ENCODE data around the gene TGFBR2.

The TGFBR2 gene

DNA sequence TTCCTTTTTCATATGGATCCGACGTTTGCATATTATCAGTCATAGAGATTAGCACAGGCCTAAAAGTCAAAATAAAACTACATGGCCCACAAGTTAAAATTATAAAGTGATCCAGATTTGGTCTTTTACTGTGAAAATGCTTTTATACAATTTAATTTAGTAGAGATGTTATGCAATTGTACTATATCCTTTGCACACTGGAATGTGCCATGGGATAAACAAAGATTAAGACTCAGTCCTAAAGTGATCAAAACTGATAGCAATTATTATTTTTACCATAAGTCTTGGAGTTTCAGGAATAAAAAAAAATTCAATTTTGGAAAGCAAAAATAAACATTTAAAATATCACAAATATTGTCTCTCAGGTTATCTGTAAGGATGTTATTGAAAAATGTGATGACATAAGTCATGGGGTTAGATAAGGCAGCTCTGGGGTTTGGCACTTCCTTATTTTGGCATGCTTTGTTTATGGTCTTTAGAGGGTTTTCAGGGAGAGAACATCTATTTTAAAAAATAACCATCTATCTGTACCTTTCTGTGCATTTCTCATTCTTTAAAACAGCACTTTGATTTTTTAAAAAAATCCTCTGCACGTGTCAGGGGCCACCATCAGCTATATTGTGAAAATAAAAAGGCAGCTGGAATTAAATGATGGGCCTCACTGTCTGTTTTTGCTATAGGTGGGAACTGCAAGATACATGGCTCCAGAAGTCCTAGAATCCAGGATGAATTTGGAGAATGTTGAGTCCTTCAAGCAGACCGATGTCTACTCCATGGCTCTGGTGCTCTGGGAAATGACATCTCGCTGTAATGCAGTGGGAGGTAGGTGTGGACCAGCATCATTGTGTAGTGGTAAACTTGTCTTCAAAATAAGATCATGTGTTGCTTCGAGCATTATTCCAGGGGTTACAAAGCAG lies 67.3 kb downstream of the TGFBR2 start:
- no peak for DNase-seq (ENCODE audit: low read depth, low spot score)

DNA sequence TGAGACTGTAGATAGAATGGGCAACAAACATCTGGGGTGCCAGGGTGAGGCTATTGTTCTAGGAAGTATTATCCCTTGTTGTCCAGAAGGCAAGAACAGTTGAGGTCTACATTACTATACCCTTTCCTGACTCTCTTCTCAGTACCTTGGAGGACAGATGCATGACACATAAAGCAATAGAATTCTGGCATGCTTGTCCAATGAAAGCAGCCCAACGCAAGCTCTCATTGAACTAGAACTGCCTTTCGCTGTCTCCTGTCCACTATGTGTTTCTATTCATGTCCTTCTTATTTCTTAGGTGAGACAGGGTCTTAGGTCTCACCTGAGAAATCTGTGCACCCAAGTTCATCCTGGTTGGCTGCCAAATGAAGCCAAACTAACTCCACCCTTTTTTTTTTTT lies 68.6 kb downstream of the TGFBR2 start:
- no peak for DNase-seq (ENCODE audit: low read depth, low spot score)

DNA sequence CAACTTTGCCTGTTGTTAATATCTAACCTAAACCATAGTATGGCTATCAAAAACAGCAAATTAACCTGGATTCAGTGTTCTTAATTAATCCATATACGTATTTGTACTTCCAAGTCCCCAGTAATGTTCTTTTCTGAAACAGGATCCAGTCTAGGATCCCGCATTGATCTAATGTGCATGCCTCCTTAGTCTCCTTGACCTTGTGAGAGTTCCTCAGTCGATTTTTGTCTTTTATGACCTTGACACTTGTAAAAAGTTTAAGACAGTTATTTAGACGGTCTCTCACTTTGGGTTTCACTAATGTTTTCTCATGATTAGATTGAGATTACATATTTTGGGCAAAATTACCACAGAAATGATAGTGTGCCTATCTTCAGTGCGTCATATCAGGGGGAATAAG lies 69.4 kb downstream of the TGFBR2 start:
- no peak for DNase-seq (ENCODE audit: low read depth, low spot score)

DNA sequence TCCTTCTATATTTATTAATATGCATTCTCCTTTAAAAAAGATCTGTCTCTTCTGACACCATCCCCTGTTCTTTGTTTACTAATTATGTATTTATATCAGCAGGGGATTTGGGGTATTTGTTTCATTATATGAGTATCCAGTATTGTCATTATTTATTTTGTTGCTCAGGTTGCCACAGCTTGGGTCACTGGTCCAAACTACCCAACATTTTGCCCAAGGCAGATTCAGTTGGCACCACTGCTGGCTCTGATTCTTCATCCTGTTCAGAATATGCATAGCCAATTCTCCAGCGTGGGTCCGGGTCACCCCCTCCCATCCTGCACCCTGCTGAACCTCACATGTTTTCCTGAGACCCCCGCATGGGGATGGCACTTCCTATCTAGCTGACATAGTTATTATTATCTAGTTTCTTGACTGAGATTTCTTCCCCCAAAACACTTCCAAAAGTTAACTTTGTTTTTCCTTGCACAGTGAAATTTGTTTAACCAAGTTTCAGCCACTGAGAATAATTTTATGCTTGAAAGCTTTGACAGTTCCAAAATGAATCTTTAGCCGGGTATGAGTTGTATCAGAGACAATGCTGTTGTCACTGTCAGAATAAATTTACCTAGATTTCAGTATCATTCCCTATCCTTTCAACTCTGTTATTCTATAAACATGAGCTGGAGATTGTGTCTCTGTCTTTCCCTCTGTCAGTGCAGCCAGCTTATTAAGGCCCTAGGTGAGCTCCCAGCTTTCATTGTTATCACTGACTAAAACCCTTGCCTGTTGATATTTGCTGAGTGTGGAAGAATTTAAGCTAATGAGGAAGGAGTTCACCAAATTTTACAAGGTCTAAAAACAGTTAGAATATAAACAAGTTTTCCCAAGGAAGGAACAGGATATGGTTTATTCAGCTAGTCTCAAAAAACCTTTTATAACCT lies 70.3 kb downstream of the TGFBR2 start:
- DNase-seq (ENCODE audit: low read depth, low spot score) = no peak

DNA sequence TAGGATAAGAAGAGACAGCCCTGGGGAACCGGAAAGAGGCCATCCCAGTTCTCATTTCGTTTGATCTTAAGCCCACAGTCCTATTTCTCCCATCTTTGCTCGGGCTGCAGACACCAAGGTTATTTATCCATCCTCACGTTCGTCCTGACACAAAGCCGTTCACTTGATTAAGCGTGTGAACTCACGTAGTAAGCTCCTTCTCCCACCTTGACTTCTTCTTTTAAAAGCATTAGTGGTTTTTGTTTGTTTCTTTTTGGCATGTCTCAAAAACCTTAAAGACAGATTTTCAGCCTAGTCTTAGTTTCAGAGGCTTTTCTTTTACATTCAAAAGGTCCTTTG lies 70.9 kb downstream of the TGFBR2 start:
- no peak for DNase-seq (ENCODE audit: low read depth, low spot score)

DNA sequence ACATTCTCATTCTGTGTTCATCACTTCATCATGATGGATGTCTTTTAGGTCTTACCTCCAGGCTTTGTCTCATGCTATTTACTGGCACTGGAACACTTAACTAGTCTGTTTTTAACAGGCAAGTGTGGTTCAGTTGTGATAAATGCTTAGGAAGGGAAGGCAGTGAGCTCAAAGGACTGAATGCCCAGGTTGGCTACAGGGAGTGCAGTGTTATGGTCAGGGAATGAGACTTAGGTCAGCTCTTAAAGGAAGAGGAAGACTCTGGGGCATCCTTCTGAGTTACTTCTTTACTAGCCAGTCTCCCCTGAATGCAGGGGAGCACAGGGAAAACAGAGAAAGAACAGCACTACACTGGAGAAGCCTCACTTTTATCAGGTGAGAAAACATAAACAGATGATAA lies 72.6 kb downstream of the TGFBR2 start:
- no peak for DNase-seq (ENCODE audit: low read depth, low spot score)

DNA sequence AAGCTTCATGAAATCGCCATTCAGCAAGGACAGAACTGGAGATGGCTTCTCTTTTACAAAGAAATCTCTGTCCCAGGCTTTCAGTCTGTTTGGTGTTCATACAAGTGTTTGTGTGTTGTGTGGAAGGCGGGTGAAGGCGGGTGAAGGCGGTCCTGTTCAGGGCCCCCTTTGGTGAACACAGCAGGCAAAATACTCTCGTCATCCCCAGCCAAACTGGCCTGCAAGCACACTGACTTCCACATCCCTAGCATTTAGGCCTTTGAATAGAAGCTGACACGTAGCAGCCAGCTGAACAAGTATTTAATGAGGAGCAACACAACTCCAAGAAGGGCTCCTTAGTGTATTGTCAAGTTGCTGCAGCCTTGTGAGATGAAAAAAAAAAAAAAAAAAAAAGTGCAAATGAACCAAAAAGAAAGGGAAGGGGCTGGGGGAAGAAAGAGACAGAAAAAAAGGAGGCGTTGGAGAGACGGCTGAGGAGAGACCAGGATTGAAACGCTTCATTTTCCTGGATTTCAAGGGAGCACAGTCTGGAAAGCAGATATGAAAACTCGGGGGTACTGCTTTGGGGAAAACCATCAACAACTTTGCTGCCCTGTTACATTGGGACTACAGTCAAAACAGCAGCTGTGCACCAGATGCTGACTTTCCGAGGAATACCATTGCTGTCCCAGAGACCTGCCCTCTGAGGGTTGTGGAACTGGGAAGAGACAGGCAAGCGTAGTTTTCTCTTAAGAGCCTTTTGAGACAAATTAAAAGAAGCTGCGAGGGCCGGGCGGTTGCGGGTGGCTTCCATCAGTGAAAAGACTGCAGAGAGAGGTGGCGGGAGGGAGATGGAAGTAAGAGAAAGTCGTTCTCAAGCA lies 74.6 kb downstream of the TGFBR2 start:
- no peak for DNase-seq (ENCODE audit: low read depth, low spot score)

DNA sequence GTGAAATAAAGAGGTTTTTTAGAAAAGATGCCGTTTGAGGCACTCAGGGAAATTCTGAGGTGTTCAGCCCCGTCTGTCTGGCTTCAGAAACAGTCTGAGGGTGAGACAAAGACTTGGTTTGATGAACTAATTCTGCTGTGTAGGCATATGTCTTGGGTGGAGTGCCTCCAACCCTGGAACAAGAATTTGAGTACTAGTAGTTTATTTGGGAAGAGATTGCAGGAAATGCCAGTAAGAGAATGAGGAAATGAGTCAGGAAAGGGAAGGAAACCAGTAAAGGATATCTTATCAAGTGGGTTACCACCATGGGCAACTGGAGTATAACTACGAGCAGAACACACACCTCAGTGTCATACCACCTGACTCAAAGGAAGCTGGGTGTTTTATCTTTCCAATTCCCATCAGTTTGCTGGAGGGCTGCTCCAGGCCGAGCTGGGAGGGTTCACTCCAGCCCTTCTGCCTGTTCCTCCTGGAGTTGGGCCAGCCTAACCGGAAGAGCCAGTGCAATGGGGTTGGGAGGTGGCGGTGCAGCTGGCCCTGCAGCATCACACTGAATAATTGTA lies 75.3 kb downstream of the TGFBR2 start:
- DNase-seq (ENCODE audit: low read depth, low spot score) = no peak

DNA sequence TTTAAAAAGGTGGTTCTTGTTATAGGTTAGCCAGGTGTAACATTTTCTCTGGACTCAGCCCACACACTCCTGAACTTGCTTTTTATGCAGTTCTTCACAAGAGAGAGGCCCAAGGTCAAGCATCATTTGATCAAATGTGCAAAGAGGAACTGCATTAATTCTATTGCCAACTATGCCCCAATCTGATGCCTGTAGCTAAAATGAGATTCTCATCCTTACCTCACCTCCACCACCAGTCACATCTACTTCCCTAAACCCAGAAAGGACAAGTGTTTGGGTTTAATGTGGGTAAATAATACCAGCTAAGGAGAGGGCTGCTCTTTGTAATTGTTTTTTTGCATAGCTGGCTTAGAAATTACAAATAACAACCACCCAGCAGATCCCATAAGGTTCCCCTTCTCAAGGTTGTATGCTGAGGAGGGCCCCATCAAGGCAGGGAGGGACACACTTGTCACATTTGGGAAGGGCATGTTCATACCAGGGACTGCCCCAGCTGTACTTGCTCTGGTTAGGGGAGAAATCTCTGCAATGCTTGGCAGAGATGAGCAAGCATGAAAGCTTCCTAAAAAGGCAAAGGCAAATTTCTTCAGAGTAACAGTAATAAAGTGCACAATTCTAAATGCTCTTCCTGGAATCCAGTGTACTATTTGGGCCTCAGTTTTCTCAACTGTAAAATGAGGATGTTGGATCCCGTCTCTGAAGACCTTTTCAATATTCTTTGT lies 76.2 kb downstream of the TGFBR2 start:
- DNase-seq (ENCODE audit: low read depth, low spot score) = no peak

DNA sequence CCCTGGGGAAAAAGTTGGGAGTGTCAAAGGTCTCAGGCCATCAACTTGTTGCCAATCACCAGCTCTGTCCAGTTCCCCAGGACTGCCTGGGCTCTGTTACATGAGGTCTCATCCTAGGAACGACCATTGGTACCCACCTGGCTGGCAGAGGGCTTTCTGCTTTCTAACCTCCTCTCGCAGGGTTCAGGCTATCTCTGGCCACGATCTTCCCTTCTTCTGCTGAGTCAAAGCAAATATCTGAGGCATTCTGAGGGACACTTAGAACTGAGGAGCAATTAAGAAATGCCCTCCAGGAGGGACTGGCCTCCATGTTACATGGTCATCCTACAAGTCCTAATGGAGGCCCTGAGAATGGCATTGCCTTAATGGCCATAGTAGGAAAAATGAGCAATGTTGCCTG lies 77.4 kb downstream of the TGFBR2 start:
- no peak for DNase-seq (ENCODE audit: low read depth, low spot score)

DNA sequence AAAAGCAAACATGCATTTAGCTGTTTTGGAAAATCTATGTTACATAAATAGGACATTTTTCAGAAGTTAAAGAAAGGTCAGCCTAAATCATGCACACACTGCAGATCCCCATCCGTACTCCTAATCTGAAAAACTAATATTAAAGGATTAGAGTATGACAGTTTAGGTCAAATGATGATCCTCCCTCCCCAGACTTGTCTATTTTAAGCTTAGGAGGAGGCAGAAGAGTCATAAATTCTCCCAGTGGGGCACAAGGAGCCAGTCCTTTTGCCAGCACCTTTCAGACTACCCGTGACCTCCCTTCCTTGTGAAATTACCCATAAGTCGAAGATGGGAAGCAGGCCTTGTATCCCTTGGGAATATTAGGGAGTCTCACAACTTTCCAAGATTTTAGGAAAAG lies 78.0 kb downstream of the TGFBR2 start:
- no peak for DNase-seq (ENCODE audit: low read depth, low spot score)

DNA sequence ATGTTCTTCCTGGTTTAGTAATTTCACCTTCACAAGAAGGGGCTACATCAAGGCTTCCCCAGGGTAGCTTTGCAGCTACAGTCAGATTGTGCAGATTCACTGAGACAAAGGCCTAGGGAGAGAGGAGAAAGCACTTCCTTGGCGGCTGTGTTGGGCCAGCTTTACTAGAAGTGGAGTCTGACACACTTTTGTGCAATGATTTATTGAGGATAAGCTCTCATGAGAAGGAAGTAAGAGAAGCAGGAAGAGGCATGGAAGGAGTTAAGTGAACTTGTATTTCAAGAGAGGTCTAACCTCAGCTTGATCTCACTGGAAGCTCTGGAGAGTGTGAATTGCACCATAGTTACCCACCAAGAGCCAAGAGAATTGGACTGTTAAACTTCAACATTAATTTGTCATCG lies 78.9 kb downstream of the TGFBR2 start:
- no peak for DNase-seq (ENCODE audit: low read depth, low spot score)

DNA sequence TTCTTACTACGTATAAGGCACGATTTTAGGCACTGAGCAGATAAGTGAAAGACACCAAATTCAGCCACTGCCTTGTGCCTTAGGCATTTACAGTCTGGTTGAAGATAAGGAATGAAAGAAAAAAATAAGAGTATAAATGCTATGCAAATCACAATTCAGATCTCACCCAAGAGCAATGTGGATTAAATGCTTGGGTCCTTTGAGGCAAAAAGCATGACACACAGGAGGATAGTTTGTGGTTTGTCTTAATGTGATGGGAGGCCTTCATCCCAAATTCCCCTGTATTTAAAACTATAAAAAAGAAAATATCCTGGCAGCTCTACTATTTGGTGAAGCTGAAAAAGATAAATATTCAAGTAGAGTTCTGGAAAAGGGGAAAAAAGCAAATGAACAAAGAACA lies 79.8 kb downstream of the TGFBR2 start:
- no peak for DNase-seq (ENCODE audit: low read depth, low spot score)

DNA sequence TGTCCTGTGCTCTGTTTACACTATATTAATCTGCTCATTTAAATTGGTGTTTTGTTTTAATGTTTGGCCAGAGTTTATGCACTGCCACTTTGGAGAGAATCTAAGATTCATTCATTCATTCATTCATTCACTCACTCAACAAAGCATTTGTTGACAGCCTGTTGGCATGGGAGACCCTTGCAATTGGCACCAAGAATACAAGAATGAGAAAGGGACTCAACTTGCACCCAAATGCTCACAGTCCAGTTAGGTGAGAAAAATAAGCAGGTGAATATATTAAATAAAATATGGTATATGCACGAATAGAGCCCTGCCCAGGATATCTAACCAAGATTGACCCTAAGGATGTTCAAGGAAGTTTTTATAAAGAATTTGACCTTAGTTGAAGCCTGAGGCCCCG lies 80.4 kb downstream of the TGFBR2 start:
- no peak for DNase-seq (ENCODE audit: low read depth, low spot score)

DNA sequence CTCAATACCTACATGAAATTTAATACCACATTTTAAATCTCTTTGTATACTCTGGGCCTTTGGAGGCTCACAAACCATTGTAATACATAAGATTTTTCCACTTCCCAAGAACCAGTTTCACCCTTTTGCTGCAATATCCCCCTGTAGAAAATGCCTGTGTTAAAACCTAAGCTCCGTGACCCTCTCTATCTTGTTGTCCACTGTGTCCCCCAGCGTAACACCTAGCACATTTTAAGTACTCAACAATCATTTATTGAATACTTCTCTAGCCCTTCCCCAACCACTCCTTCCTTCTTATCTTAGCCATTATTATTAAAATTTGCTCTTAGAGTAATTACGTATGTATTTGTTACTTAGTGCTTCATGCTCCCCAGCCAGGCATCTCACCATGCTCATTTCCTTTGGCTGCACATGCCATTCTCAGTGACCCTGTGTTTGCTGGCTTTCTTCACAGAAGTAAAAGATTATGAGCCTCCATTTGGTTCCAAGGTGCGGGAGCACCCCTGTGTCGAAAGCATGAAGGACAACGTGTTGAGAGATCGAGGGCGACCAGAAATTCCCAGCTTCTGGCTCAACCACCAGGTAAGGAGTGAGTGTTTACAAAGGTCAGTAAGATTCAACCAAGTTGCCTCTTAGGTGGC lies 81.6 kb downstream of the TGFBR2 start:
- no peak for DNase-seq (ENCODE audit: low read depth, low spot score)

DNA sequence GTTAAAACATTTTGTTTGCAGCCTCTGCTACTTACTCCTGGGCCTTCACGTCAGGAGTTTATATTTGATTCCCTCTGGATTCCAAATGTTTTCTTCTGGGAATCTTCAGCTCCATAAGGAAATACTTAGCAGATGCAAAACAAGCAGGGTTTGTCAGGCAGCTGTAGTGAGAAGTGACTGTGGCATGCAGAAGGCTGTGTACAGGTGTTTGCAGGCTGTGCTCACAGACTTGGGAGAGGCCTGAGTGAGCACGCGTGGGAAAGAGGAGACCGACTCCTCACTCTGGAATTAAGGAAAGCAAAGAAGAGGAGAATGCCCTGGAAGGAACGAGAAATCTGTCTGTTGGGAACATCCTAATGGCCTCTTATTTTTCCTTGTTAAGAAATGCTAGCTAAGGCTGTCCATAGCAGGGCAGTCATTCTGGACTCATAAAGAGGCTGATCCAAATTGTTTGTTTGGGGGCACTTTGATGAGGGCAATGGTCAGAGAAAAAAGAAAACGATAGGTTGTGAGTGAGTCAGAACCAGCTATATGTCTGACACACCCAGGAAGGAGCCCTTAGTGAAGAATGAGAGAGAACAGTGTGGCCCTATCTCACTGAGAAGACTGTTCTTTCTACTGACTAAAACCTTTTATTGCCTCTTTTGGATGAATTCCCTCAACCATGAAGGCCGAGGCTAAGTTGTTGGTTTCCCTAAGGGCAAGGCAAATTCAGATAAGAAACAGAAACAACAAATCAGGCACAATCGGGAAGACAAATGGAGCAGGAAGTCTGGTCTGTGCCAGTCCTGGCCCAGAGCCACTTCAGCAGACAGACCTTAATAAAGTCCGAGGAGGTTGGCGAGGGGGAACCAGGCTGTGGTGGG lies 82.6 kb downstream of the TGFBR2 start:
- DNase-seq (ENCODE audit: low read depth, low spot score) = no peak

DNA sequence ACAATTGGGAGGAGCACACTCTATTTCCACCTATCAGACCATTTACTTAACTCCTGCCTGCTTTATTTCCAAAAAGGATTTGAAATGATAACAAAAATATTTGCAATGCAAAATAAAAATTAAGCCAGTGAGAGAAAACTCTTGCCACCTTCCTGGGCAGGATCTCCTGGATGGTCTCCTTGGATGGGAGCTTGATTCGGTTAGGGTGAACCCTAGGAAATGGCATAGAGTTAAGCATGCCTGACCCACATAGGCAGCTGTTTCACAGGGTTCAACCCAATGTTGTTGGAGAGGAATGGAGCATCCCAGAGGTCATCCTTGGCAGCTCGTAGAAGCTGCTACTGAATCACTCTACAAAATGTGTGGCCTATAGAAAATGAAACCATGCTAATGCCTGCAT lies 83.8 kb downstream of the TGFBR2 start:
- DNase-seq (ENCODE audit: low read depth, low spot score) = no peak

DNA sequence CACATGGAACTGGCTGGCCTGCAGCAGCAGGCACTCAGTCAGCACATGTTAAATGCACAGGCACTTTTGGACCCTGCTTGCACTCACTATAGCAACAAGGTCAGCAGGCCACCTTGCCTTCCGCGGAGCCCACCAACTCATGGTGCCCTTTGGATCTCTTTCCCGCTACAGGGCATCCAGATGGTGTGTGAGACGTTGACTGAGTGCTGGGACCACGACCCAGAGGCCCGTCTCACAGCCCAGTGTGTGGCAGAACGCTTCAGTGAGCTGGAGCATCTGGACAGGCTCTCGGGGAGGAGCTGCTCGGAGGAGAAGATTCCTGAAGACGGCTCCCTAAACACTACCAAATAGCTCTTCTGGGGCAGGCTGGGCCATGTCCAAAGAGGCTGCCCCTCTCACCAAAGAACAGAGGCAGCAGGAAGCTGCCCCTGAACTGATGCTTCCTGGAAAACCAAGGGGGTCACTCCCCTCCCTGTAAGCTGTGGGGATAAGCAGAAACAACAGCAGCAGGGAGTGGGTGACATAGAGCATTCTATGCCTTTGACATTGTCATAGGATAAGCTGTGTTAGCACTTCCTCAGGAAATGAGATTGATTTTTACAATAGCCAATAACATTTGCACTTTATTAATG lies 85.0 kb downstream of the TGFBR2 start:
- no peak for DNase-seq (ENCODE audit: low read depth, low spot score)

DNA sequence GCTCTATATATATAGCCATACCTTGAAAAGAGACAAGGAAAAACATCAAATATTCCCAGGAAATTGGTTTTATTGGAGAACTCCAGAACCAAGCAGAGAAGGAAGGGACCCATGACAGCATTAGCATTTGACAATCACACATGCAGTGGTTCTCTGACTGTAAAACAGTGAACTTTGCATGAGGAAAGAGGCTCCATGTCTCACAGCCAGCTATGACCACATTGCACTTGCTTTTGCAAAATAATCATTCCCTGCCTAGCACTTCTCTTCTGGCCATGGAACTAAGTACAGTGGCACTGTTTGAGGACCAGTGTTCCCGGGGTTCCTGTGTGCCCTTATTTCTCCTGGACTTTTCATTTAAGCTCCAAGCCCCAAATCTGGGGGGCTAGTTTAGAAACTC lies 85.5 kb downstream of the TGFBR2 start:
- no peak for DNase-seq (ENCODE audit: low read depth, low spot score)
